ENCODE measurements around the gene PLCD1.
"Not testable (repeated sequence)": the region's sequence is repeated elsewhere in the genome, so short reads cannot be mapped to it uniquely, and the experiment has no call there.

The PLCD1 gene

DNA sequence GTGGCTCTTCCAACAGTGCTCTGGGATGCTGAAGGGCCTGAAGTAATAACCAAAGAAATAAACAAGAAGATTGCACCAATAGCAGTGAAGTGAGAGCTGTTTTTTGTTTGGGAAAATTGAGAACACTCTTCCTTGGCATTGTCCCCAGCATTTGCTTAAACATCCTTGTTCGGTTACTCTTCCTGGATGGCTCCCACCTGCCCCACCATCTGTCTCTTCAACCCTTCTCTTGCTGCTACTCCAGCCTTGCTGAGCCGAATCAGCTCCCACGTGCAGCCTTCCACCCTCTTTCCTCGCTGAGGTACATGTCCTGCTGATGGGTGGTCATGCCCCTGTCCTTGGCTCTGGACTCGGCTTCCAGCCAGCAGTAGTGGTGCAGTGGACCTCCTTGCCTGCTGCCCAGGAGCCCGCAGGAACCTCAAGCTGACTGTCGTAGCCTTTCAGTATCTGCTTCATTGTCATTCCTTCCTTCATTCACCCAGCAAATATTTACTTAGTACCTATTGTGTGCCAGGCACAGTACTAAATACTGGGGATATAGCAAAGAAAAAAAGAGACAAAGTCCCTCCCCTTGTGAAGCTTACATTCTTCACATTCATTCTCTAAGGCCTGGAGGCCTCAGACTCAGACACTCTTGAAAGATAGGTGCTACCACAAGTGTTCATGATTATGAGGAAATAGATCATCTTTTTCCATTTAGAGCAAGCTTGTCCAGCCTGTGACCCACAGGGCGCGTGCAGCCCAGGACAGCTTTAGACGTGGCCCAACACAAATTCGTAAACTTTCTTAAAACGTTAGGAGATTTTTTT, 56.0 kb downstream of the PLCD1 start:
- peak; percentile 29 for DNase-seq (ENCODE audit: low read depth)

DNA sequence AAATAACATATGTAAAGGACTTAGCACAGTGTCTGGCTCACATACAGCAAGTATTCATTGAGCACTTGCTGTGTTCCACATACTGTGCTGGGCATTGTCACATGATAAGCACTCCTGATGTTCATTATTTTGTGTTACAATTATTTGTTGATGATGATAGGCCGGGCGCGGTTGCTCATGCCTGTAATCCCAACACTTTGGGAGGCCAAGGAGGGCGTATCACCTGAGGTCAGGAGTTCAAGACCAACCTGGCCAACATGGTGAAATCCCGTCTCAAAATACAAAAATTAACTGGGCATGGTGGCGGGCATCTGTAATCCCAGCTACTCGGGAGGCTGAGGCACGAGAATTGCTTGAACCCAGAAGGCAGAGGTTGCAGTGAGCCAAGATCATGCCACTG, 57.4 kb downstream of the PLCD1 start:
- not testable (repeated sequence) for DNase-seq (ENCODE audit: low read depth); H3K4me3 ChIP-seq (ENCODE audit: low read length)

More for the DNA sequence above, 56.0 kb downstream of the PLCD1 start:
- TF ChIP-seq, protein P1, sequence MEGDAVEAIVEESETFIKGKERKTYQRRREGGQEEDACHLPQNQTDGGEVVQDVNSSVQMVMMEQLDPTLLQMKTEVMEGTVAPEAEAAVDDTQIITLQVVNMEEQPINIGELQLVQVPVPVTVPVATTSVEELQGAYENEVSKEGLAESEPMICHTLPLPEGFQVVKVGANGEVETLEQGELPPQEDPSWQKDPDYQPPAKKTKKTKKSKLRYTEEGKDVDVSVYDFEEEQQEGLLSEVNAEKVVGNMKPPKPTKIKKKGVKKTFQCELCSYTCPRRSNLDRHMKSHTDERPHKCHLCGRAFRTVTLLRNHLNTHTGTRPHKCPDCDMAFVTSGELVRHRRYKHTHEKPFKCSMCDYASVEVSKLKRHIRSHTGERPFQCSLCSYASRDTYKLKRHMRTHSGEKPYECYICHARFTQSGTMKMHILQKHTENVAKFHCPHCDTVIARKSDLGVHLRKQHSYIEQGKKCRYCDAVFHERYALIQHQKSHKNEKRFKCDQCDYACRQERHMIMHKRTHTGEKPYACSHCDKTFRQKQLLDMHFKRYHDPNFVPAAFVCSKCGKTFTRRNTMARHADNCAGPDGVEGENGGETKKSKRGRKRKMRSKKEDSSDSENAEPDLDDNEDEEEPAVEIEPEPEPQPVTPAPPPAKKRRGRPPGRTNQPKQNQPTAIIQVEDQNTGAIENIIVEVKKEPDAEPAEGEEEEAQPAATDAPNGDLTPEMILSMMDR (conservative IDR thresholded peaks at IDR 0.05; ENCODE audit: low read length), result no peak
- H3K4me3 ChIP-seq (ENCODE audit: low read length), result no peak overlapping the region

DNA sequence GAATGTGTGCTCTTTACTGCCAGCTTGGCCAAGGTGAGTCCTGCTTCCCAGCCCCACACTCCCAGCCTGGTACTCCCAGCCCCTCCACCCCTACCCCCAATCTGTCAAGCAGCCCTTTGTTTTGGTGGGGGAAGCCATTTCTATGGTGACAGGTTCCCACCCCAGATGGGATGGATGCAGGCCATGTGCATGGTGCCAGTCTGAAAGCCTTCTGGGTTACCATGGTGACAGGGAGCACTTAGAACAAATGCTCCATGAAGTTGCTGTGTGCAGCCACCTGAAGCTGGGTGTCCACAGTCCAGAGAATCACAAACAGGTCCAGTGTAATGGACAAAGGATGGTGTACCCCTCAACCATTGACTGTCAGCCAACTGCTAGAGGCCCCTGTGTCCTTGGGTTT, 58.0 kb downstream of the PLCD1 start:
- no peak for DNase-seq (ENCODE audit: low read depth)
- TF ChIP-seq, protein P1 (conservative IDR thresholded peaks at IDR 0.05; ENCODE audit: low read length), result no peak
- H3K4me3 ChIP-seq (ENCODE audit: low read length), result no peak overlapping the region

DNA sequence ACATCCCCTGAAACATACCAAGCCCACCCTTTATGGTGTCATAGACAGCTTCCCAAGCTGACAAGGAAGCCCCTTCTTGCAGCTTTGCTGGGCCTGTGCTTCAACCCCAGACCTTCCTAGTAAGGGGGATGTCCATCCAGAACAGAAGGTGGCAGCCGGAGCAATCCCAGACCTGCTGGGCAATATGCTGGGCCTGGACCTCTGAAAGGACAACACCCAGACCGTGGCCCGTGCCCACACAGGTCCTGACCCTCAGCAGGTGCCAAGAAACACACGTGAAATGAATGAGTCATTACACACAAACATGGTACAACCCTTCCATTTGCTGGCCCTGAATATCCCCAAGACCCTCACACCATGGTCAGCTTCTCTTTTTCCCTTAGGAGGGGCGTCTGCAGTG, 58.6 kb downstream of the PLCD1 start:
- H3K4me3 ChIP-seq (ENCODE audit: low read length), result no peak overlapping the region
- TF ChIP-seq, protein P1 (conservative IDR thresholded peaks at IDR 0.05; ENCODE audit: low read length), result no peak
- no peak for DNase-seq (ENCODE audit: low read depth)

DNA sequence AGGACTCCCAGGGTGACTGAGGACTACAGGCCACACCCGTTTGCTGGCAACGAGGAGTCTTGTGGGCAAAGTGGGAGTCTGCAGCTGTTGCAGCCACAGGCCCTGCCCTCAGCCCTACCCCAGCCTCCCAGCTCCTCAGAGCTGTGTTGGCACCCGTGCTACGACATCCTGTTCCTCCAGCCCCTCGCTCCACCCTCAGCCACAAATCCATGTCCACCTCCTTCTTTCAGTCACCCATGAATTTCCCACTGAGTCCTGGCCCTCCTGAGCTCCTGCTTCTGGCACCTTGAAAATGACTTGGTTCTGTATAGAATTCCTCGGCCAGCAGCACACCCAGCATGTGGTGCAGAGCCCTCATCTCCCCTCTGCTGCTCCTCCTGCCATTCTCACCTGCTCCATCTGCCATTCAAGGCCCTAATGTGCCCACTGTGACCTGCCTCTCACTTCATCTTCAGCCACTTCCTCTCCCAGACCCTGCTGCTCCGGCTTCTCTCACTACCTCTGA, 59.8 kb downstream of the PLCD1 start:
- H3K4me3 ChIP-seq (ENCODE audit: low read length), result no peak overlapping the region
- TF ChIP-seq, protein P1 (conservative IDR thresholded peaks at IDR 0.05; ENCODE audit: low read length), result no peak
- no peak for DNase-seq (ENCODE audit: low read depth)

DNA sequence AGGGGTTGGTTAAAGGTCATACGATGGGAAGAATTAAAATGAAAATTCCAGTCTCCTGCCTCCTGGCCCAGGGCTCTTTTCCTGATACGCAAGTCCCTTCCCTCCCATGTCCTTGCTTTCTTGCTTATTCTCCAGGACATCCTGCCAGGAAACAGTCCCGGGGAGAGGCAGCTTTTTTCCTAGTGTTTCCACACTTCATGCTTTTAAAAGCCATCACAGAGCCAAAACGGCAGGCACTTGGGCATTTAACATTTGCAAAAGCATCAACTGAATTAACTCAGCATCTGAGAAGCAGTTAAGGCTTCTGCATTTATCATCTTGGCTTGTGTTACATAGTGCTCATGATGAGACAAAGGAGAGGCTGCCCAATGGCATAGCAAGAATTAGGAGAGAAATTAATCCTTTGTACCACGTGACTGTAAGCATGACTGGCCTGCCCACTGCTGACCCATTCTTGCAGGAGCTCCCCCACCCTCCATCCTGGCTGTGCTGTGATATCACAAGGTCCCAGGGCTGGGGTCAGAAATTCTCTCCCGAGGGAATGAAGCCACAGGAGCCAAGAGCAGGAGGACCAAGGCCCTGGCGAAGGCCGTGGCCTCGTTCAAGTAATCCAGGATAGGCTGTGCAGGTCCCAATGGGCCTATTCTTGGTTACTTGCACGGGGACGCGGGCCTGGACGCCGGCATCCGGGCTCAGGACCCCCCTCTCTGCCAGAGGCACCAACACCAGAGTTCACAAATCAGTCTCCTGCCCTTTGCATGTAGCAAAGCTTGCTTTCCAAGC, 60.4 kb downstream of the PLCD1 start:
- no peak overlapping the region for H3K4me3 ChIP-seq (ENCODE audit: low read length)
- TF ChIP-seq, protein P1 (conservative IDR thresholded peaks at IDR 0.05; ENCODE audit: low read length), result no peak
- no peak for DNase-seq (ENCODE audit: low read depth)

DNA sequence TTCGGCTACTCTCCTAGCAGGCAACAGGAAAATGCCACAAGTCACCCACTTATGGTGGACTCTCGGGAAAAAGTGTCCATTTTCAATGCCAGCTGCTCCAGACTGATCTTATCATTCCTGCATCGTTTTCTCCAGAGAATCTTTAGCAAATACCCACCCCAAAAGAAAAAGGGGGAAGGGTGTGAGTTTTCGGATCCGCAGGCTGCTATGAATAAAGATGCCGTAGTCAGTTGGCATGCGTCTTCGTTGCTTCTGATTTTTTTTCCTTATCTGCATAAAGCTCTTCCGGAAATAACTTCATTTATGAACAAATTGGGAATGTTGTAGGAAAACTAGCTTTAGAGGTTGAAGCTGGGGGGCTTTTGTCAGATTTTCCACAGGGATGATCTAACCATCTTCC, 61.2 kb downstream of the PLCD1 start:
- no peak for DNase-seq (ENCODE audit: low read depth)
- no peak overlapping the region for H3K4me3 ChIP-seq (ENCODE audit: low read length)
- TF ChIP-seq, protein P1 (conservative IDR thresholded peaks at IDR 0.05; ENCODE audit: low read length), result no peak

All from AG10803 (cell line).